GM19023 (cell line): ENCODE results near the gene KIAA0930.

Experiments used
- ATAC-seq: cut with Tn5 transposase; IDR thresholded peaks from one replicate; pipeline ENCODE4 v1.9.1; 2021; ENCODE audit warnings: mild to moderate bottlenecking, moderate library complexity; ENCODE audit not compliant: unreplicated experiment

Gene KIAA0930

GRCh38 chr22:45154383-45154782 lies 86.3 kb downstream of the KIAA0930 start:
- no peak for ATAC-seq

DNA sequence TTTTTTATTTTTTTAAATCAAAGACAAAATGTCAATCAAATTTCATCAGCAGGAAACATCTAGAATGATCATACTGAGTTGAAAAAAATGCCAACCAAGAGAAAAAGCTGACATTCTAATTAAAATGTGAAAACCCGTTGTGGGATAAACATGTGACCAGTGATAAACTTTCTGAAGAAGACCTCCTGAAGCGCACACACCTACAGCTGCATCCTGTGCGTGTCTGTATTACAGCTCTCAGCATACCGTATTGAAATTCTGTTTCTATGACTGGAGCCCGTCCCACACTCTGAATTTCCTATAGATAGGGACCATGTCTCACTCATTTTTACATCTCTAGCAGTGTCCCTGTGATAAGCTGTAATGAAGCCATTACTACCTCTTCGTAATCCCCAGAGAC lies 89.2 kb downstream of the KIAA0930 start:
- no peak for ATAC-seq

DNA sequence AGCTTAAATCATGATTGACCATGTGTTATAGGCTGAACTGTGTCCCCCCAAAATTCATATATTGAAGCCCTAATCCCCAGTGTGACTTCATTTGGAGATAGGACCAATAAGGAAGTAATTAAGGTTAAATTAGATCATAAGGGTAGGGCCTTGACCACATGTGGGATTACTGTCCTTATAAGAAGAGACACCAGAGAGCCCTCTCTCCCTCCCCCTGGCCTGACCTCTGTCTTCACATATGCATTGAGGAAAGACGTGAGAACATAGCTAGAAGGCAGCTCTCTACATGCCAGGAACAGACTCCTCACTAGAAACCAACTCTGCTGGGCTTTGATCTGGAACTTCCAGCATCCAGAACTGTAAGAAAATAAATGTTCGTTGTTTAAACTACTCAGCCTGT lies 90.6 kb downstream of the KIAA0930 start:
- no peak for ATAC-seq

GRCh38 chr22:45149671-45150070 lies 91.0 kb downstream of the KIAA0930 start:
- ATAC-seq: no peak

DNA sequence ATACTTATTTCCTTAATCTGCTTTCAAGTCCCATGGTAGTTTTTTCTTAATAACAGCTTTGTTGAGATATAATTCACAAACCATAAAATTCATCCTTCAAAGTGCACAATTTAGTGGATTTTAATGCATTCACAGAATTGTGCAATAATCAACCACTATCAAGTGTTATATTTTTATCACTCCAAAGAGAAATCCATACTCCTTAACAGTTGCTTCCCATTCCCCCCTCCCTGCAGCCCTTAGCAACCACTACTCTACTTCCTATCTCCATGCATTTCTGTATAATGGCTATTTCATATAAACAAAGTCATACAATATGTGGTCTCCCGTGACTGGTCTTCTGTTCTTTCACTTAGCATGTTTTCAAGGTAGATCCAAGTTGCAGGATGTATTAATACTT lies 95.8 kb downstream of the KIAA0930 start:
- ATAC-seq: no peak

DNA sequence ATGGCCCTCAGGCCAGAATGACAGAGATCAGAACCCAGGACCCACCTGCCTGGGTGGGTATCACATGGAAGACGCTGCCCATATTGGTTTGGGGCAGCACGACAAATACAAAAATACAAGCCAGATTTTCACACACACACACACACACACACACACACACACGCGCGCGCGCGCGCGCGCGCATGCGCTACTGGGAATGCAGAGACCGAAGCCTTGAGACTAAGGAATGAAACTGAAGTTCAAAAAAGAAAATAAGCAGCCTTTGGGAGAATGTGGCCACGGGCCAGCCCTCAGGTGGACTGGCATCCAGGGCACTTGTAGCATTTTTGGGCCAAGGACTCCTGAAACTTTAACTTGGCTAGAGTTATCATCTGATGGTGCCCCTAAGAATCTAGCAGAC lies 98.3 kb downstream of the KIAA0930 start:
- no peak for ATAC-seq
